OCI-LY3 (cell line): Measurements from ENCODE around the gene PELI3.

ENCODE experiments used
- CTCF ChIP-seq: fragments of 200-600, 300-600 bp; sonication (generic); IDR thresholded peaks from 2 replicates; pipeline ENCODE4 v1.5.1; 2014; ENCODE audit warnings: antibody characterized with exemption, low read length, low read depth
- EZH2phosphoT487 ChIP-seq: fragments of 200-600 bp; shearing (Covaris generic); IDR thresholded peaks from 2 replicates; pipeline ENCODE4 v1.6.1; 2018; ENCODE audit warnings: antibody characterized with exemption, mixed run types, low read depth

DNA sequence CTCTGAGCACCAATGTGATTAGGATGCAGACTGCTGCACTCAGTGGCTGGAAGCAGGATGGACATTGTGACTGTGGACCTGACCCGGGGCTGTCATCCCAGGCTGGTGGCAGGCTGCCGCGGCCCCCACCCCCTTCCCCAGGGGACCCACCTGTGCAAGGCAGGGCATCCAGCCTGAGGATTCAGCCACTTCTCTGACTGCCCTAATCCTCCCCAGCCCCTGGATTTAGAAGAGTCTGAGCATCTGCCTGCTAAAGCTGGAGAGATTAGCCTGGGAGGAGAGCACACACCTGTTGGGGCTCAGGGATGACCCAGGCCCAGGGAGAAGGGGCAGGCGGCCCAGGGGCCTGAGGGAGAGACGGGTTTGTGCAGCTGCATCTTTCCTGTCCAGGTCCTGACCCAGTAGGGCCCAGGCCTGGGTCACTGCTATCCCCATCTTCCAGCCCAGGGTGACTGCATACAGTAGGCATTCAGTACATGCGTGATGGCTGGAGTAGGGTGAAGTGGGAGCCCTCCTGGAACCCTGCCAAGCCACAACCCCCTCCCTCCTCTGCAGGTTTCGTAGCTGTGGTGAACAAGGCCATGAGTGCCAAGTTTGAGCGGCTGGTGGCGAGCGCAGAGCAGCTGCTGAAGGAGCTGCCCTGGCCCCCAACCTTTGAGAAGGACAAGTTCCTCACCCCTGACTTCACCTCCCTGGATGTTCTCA is 25.6 kb downstream of the PELI3 start:
- TF ChIP-seq EZH2phosphoT487 (no peak), CTCF (no peak)
